ENCODE results near the gene HDGFL2. TPM values are rescaled to one million over a fixed set of nuclear protein-coding genes. Genes with fewer than 3 reads are reported as not detected.

Gene HDGFL2
- total RNA-seq, 1 donor from 2014 or later = 28.4 TPM

DNA sequence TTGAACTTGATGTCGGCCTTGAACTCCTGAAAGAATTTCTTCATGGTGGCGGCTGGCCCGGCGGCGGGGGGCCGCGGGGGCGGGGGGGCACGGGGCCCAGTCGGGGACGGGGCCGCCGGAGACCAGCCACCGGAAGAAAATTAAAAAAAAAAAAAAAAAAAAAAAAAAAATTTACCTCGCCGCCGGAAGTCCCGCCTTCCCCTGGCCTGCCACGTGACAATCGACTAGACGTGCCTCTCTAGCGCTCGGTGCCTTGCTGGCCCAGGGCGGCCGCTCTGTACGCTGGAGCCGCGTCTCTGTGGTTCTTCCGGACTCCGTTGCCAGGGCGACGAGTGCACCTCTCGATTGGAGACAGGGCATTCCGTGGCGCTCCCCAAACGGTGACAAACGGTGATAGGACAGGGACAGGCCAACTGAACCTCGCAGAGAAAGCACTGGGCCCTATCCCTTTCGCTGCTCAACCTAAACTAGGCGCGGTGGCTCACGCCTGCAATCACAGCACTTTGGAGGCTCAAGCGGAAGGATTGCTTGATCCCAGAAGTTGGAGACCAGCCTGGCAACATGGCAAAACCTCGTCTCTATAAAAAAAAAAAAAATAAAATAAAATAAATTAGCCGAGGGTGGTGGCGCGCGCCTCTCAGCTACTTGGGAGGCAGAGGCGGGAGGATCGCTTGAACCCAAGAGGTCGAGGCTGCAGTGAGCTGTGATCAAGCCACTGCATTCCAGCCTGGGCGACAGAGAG, 14.3 kb upstream of the HDGFL2 start, which contains the start of gene UBXN6:
TSS of gene UBXN6 (minus strand) at position 141 of the 742 bp plus-strand sequence. CDS start at position 44, 97 bp downstream.
- peak; percentile 99 for DNase-seq (ENCODE audit: low spot score)
- intact Hi-C loops (cut with DNase I) = loop anchor here (5.0 kb wide), 1 partner anchor 56 kb away; the partner anchor contains the start of genes CHAF1A and SH3GL1

DNA sequence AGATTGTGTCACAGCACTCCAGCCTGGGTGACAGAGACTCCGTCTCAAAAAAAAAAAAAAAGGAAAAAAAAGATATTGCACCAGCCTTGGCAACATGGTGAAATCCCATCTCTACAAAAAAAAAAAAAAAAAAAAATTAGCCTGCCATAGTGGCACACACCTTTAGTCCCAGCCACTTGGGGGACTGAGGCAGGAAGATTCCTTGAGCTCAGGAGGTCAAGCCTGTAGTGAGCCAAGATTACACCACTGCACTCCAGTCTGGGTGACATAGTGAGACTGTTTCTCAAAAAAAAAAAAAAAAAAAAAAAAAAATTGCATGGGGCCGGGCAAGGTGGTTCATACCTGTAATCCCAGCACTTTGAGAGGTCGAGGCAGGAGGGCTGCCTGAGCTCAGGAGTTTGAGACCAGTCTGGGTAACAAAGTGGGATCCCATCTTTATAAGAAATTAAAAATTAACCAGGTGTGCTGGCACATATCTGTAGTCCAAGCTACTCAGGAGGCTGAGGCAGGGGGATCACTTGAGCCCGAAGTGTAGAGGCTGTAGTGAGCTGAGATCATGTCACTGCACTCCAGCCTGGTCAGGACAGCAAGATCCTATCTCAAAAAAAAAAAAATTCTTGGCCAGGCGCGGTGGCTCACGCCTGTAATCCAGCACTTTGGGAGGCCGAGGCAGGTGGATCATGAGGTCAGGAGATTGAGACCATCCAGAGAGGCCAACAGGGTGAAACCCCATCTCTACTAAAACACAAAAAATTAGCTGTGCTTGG, 7.1 kb upstream of the HDGFL2 start:
- intact Hi-C loops (cut with DNase I) = no loop called here
- no peak for DNase-seq (ENCODE audit: low spot score)

DNA sequence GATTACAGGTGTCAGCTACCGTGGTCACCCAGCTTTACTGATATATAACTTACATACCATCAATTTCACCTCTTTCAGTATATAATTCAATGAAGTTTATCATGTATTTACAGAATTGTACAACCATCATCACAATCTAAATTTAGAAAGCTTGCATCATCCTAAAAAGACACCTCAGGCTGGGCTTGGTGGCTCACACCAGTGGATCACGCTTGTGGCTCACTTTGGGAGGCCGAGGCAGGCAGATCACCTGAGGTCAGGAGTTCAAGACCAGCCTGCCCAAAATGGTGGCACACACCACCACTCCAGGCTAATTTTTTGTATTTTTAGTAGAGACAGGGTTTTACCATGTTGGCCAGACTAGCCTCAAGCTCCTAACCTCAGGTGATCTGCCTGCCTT, 4.3 kb upstream of the HDGFL2 start:
- intact Hi-C loops (cut with DNase I) = no loop called here

DNA sequence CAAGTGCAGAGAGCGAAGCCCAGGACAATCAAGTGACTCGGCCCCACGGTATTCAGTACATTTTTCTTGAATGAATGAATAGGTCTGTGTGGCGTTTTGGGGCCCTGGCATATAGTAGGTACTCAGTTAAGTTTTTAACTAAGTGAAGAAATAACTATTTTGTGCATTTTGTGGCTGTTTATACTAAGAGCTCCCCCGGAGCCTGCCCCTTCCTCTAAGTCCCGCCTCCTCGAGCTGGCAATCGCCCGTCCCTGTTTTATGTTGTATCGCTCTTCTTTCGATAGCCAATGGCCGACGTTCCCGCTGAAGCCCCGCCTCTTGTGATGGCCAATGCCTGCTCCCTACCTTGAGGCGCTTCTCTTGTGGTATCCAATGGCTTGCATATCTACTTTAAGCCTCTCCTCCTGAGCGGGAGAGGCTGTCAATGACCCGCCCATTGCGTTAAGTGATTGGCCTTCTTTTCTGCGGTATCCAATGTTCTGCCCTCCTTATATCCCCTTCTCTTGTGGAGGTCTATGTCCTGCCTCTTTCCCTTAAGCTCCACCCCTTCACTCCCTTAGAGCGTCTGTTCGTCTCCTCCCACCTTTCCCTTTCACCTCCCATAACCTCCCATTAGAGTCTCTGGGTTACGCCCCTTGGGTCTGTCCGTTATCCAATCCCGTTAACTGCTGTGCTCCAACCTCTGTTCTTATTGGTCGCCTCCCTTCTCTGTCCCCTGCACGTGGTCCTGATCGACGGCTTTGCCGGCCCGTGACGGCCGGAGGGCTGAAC, 509 bp upstream of the HDGFL2 start:
- peak; percentile 99 for DNase-seq (ENCODE audit: low spot score)
- intact Hi-C loops (cut with DNase I) = no loop called here

More for the DNA sequence above, 4.3 kb upstream of the HDGFL2 start:
- DNase-seq (ENCODE audit: low spot score) = no peak

DNA sequence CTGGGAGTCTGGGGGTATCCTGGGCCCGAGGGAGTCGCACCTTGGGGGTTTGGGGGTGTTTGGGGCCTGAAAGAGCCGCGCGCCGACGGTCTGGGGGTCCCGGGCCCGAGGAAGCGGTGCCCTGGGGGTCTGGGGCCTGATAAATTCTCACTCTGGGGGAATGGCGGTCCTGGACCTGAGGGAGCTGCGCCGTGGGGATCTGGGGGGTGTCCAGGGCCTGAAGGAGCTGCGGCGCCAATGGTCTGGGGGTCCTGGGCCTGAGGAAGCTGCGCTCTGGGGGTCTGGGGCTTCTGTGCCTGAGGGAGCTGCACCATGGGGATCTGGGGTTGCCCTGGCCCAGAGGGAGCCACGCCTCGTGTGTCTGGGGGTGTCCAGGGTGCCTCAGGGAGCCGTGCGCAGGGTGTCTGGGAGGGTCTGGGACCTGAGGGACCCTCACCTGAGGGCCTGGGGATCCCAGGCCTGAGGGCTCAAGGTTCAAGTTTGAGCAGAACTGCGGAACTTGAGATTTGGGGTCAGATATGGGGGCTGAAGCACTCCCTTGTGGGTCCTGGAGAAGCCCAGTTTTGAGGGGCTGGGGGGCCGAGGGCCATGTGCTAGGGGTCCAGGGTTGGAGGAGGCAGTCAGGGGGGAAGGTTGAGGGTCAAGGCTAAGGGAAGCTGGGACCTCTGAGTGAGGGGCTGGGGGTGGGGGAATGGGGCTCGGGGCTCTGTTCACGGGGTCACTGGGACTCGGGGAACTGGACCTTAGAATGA, 1.1 kb downstream of the HDGFL2 start:
- DNase-seq (ENCODE audit: low spot score) = no peak
- intact Hi-C loops (cut with DNase I) = no loop called here

DNA sequence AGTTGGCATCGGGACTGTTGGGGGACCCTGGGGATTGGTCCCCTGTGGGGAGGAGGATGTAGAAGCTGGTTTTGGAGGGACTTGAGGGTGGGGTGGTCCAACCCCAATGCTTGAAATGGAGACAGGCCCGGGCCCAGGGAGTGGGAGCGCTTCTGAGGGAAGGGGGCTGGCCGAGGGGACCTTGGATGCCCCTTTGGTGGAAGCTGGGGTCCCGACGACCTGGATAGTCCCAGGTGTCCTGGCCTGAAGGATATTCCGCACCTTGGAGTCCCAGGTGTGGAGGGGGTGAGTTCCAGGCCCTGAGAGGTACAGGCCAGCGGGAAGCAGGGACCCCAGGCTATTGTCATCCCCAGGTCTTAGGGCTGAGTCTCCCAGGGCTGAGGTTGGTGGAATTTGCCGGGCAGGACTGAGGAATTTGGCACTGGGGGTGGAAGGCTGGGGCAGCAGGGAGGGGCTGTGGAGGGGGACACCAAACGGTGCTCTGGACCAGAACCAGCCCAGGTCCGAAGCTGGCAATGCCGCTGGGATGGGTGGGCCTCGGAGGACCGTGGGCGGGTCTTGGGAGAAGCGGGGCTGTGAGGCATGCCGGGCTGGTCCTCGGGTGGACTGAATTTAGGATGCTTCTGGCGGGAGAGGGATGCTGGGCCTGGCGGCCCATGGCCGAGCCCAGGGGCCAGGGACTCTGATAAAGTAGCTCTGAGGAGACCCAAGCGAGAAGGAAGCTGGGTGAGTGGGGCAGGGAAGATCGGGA, 1.8 kb downstream of the HDGFL2 start:
- no peak for DNase-seq (ENCODE audit: low spot score)
- intact Hi-C loops (cut with DNase I) = no loop called here

DNA sequence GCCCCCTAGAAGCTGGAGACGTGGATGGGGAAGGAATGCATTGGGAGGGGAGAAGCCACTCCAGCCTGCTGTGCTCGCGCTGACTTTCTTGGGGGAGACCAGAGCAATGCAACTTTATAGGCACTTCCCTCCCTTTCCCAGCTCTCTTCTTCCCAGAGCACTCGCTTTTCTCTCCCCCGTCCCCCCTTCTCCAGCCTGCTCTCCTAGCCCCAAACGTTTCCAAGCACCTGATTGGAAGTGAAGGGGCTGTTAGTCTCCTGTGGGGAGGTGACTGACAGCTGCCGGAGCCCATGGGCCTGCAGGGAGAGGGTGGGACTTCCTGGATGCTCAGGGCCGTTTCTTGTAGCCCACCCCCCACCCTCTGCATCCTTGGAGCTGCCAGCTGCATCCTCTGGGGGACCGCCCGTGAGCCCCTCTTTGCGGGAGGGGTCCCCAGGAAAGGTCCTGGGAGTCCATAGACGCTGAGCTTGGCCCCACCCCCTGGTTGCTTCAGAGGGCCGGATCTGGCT, 2.5 kb downstream of the HDGFL2 start:
- intact Hi-C loops (cut with DNase I) = no loop called here
- no peak for DNase-seq (ENCODE audit: low spot score)

DNA sequence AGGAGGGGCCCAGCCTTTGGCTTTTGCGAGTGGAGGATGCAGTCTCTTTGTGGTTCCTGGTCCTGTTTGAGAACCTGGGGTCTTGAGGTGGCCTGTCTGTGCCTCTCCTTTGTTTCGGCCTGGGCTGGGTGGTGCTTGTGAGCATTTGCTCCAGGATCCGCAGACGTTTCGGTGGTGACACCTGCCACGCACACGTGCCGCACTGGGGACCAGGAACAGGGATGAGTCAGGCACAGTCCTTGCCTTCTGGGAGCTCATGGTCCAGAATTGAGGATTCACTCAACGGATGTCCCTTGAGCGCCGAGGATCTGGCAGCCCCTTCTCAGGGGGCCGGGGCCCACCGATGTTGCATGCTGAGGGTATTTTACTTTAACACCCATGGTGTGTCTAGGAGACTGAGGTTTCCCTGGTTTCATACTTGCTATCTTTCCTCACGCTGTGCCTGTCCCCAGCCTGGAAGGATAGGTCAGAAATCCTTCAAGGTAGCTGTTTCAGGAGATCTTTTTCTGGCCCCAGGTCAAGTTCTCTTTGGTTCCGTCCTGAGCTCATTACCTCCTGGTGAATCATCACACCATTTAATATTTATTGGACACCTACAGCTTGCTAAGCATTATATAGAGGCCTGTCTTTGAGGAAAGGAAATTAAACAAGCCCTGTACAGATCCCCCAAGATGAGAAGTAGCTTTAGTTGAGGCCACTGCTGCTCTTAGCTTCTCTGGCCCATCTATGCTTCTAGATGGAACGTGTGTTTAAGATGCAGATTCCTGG, 5.1 kb downstream of the HDGFL2 start:
- intact Hi-C loops (cut with DNase I) = no loop called here
- no peak for DNase-seq (ENCODE audit: low spot score)

DNA sequence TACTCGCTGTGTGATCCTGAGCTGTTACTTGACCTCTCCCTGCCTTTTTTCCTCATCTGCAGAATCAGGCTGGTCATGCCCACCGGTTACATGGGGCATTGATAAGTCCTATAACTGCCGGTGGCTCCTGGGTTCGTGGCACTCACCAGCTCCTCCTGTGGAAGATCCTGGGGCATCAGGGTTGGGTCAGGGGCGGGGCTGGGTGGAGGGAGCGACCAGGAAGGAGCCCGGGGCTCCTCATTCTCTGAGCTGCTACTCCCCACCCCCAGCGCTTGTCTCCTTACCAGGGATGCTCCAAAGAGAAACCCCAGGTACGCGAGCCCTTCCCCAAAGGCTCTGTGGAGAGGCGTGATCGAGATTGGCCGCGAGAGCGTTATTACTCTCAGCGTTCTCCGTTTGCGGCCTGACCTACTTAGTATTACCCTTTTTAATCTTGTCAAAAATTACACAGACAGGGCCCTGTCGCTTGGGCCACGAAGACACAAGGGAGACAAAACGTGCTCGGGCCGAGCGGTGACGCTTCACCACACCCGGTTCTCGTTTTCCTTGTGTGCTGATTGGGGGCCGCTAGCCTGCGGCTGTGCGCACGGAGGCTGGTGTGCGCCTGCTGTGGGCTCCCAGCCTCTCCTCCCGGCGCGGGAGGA, 10.7 kb downstream of the HDGFL2 start:
- intact Hi-C loops (cut with DNase I) = no loop called here

DNA sequence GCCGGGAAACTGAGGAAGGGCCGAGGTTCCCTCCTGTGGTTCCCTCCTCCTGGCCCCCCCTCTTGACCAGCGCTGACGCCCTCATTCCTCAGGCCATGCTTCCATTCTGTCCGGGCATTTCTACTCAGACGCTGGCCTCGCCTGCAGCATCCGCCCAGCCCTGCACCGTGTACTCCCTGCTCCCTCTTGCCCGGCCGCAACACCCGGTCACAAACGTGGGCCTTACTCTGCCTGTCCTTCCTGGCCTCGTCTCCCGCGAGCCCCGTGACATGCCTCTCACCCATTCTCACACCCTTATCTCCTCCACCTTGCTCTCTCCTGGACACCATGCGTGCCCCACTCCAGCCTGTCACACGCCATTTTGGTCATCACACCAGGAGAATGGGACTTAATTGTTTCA, 11.3 kb downstream of the HDGFL2 start:
- intact Hi-C loops (cut with DNase I) = no loop called here
- no peak for DNase-seq (ENCODE audit: low spot score)

More for the DNA sequence above, 10.7 kb downstream of the HDGFL2 start:
- no peak for DNase-seq (ENCODE audit: low spot score)

DNA sequence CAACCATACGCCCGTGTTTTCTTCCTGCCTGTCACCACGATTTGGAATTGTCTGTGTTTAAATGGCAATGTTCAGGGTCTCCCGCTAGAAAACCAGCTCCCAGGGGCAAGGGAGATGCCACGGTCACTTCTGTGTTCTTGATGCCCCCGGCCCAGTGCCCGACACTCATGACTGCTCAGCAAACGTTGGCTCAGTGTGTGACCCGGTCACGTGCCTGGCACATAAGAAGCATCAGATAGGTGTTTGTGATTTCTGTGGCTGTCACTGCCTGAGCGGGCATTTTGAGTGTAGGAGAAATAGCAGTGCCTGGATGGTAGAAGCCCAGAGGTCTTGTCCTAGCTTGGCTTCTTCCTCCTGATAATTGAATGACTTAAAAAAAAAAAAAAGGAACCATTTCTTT, 15.5 kb downstream of the HDGFL2 start:
- DNase-seq (ENCODE audit: low spot score) = no peak
- intact Hi-C loops (cut with DNase I) = no loop called here

DNA sequence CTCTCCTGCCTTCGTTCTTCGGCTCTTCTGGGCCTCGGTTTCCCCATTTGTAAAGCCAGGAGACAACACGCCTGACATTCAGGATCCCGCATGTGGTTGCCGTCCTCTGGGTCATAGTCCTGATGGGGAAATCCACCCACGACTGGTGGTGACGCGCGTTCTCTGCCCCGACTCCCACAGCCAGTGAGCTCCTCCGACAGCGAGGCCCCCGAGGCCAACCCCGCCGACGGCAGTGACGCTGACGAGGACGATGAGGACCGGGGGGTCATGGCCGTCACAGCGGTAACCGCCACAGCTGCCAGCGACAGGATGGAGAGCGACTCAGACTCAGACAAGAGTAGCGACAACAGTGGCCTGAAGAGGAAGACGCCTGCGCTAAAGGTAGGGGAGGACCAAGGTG, 16.4 kb downstream of the HDGFL2 start:
- DNase-seq (ENCODE audit: low spot score) = no peak
- intact Hi-C loops (cut with DNase I) = no loop called here

DNA sequence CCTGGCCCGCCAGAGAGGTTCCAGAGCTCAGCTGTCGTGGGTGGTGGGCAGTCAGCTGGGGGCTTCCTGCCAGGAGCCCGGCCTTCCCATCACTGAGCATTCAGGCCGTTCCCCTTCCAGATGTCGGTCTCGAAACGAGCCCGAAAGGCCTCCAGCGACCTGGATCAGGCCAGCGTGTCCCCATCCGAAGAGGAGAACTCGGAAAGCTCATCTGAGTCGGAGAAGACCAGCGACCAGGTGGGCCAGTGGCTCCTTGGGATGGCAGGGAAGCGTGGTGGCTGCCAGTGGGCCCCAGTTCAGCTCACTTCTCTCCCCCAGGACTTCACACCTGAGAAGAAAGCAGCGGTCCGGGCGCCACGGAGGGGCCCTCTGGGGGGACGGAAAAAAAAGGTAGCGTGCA, 19.3 kb downstream of the HDGFL2 start:
- no peak for DNase-seq (ENCODE audit: low spot score)
- intact Hi-C loops (cut with DNase I) = no loop called here

DNA sequence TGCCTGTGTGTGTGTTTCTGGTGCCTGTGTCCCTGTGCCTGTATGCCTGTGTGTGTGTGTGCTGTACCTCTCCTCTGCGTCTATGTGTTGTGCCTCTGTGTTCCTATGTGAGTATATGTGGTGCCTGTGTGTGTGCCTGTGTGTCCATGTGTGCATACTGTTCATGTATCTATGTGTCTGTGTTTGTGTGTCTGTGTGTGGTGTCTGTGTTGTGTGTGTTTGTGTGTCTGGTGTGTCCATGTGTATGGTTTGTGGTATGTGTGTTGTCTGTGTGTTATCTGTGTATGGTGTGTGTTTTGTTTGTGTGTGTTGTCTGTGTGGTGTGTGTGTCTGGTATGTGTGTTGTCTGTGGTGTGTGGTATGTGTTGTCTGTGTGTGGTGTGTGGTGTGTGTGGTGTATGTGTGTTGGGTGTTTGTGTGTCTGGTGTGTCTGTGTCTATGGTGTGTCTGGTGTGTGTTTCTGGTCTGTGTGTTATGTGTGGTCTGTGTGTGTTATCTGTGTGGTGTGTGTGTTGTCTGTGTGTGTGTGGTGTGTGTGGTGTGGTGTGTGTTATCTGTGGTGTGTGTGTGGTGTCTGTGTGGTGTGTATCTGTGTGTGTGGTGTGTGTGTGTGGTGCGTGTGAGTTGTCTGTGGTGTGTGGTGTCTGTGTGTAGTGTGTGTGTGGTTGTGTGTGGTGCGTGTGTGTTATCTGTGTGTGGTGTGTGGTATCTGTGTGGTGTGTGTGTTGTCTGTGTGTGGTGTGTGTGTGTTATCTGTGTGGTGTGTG, 20.4 kb downstream of the HDGFL2 start:
- no peak for DNase-seq (ENCODE audit: low spot score)
- intact Hi-C loops (cut with DNase I) = no loop called here

DNA sequence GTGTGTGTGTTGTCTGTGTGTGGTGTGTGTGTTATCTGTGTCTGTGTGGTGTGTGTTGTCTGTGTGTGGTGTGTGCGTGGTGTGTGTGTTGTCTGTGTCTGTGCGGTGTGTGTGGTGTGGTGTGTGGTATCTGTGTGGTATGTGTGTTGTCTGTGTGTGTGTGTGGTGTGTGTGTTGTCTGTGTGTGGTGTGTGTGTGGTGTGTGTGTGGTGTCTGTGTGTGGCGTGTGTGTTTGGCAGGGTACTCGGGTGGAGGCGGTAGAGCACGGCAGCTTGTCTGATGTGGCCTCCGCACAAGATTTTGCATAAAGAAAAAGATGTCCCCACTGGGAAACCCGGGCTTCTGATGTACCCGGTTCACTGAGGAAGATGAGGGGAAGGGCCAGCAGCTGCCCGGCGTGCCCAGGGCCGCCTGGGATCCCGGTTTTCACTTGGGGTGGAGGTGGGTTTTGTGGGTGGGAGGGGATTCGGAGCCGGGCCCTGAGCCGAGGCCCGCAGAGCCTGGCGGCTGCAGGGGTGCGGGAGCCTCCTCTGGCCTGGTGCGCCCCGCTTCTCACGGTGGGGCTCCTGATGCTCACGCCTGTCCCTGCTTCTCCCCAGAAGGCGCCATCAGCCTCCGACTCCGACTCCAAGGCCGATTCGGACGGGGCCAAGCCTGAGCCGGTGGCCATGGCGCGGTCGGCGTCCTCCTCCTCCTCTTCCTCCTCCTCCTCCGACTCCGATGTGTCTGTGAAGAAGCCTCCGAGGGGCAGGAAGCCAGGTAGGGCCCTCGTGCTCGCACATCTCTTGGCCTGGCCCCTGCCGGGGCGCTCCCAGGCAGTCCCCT, 21.2 kb downstream of the HDGFL2 start:
- intact Hi-C loops (cut with DNase I) = no loop called here
- DNase-seq (ENCODE audit: low spot score) = no peak

All from cardiac septum (tissue), 1 donor.